ENCODE data around the gene OR8J3. TPM values are rescaled to one million over a fixed set of nuclear protein-coding genes. Genes with fewer than 3 reads are reported as not detected.

OR8J3 gene
- total RNA-seq (ENCODE audit: unreplicated experiment): not detected
- long read RNA-seq: 0 reads

GRCh38 chr11:56140151-56140661 lies at the start of gene OR8J3:
Gene OR8J3, minus strand, starts transcription at chr11:56140201. Its CDS starts 2,483 bp downstream, at chr11:56137718.
- TF ChIP-seq CTCF (IDR thresholded peaks at IDR 0.05; ENCODE audit: unreplicated experiment): no peak
- no peaks in the 10 kb centered on the region for H3K9me3 Mint-ChIP-seq (ENCODE audit: unreplicated experiment)
- H3K36me3 Mint-ChIP-seq (ENCODE audit: low read depth, unreplicated experiment): no peaks in the 10 kb centered on the region
- no peaks in the 10 kb centered on the region for H3K27me3 Mint-ChIP-seq (ENCODE audit: unreplicated experiment)
- no peaks in the 10 kb centered on the region for H3K4me1 Mint-ChIP-seq (ENCODE audit: unreplicated experiment)
- no peak within 1 kb of the TSS for H3K4me3 Mint-ChIP-seq (ENCODE audit: unreplicated experiment)
- DNase-seq (ENCODE audit: low spot score): no peak
- H3K27ac Mint-ChIP-seq (ENCODE audit: unreplicated experiment): no peak within 1 kb of the TSS

GRCh38 chr11:56188602-56189001 lies 48.6 kb upstream of the OR8J3 start:
- no peaks in the 10 kb centered on the region for H3K27me3 Mint-ChIP-seq (ENCODE audit: unreplicated experiment)
- DNase-seq (ENCODE audit: low spot score): no peak
- H3K4me3 Mint-ChIP-seq (ENCODE audit: unreplicated experiment): no peak overlapping the region
- no peaks in the 10 kb centered on the region for H3K4me1 Mint-ChIP-seq (ENCODE audit: unreplicated experiment)
- TF ChIP-seq CTCF (IDR thresholded peaks at IDR 0.05; ENCODE audit: unreplicated experiment): no peak
- H3K9me3 Mint-ChIP-seq (ENCODE audit: unreplicated experiment): no peaks in the 10 kb centered on the region
- no peaks in the 10 kb centered on the region for H3K36me3 Mint-ChIP-seq (ENCODE audit: low read depth, unreplicated experiment)
- no peak overlapping the region for H3K27ac Mint-ChIP-seq (ENCODE audit: unreplicated experiment)

- Mint-ChIP-seq H3K27ac (ENCODE audit: unreplicated experiment) (no peak overlapping the region), H3K4me3 (ENCODE audit: unreplicated experiment) (no peak overlapping the region), H3K36me3 (ENCODE audit: low read depth, unreplicated experiment) (no peaks in the 10 kb centered on the region), H3K4me1 (ENCODE audit: unreplicated experiment) (no peaks in the 10 kb centered on the region), H3K9me3 (ENCODE audit: unreplicated experiment) (no peaks in the 10 kb centered on the region), H3K27me3 (ENCODE audit: unreplicated experiment) (no peaks in the 10 kb centered on the region)
- no peak for TF ChIP-seq CTCF (IDR thresholded peaks at IDR 0.05; ENCODE audit: unreplicated experiment)
- DNase-seq (ENCODE audit: low spot score): no peak
Measured at GRCh38 chr11:56183459-56183858, 43.5 kb upstream of the OR8J3 start.

- no peak for TF ChIP-seq CTCF (IDR thresholded peaks at IDR 0.05; ENCODE audit: unreplicated experiment)
- Mint-ChIP-seq H3K27me3 (ENCODE audit: unreplicated experiment) (no peaks in the 10 kb centered on the region), H3K4me3 (ENCODE audit: unreplicated experiment) (no peak within 1 kb of the TSS), H3K9me3 (ENCODE audit: unreplicated experiment) (no peaks in the 10 kb centered on the region), H3K36me3 (ENCODE audit: low read depth, unreplicated experiment) (no peaks in the 10 kb centered on the region), H3K4me1 (ENCODE audit: unreplicated experiment) (no peaks in the 10 kb centered on the region), H3K27ac (ENCODE audit: unreplicated experiment) (no peak within 1 kb of the TSS)
- DNase-seq (ENCODE audit: low spot score): no peak
Measured at GRCh38 chr11:56176318-56176717, 36.3 kb upstream of the OR8J3 start, which contains the start of gene OR5J2. Gene OR5J2, plus strand, starts transcription at chr11:56176618. Its CDS starts 0 bp downstream, at chr11:56176618.

GRCh38 chr11:56172256-56172830 lies 32.3 kb upstream of the OR8J3 start:
- Mint-ChIP-seq H3K36me3 (ENCODE audit: low read depth, unreplicated experiment) (no peaks in the 10 kb centered on the region), H3K4me1 (ENCODE audit: unreplicated experiment) (no peaks in the 10 kb centered on the region), H3K27ac (ENCODE audit: unreplicated experiment) (no peak overlapping the region), H3K9me3 (ENCODE audit: unreplicated experiment) (no peaks in the 10 kb centered on the region), H3K27me3 (ENCODE audit: unreplicated experiment) (no peaks in the 10 kb centered on the region), H3K4me3 (ENCODE audit: unreplicated experiment) (no peak overlapping the region)
- no peak for TF ChIP-seq CTCF (IDR thresholded peaks at IDR 0.05; ENCODE audit: unreplicated experiment)
- no peak for DNase-seq (ENCODE audit: low spot score)

Measured in endothelial cell (in vitro differentiated cells).